ENCODE measurements around the gene ACTA2.
"Not testable (repeated sequence)": the region's sequence is repeated elsewhere in the genome, so short reads cannot be mapped to it uniquely, and the experiment has no call there.

Gene ACTA2

DNA sequence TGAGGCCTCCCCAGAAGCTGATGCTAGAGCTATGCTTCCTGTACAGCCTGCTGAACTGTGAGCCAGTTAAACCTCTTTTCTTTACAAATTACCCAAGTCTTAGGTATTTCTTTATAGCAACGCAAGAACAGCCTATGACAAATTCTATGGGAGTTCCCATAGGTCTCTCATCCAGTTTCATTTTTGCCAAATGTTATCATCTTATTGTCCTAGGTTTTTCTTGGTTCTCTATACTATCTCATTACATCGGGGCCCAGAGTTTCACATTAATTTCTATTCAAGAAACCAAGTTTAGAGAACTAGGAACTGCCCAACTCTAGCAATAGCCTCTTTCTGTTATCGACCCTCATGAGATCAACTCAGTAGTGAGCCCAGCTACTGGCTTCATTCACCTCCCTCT is 15.9 kb downstream of the ACTA2 start:
- no peaks in the 10 kb centered on the region for H3K9me3 ChIP-seq (ENCODE audit: control insufficient read depth in 2 of 2, low read length in 2 of 2)
- peak overlapping the region; percentile 79 for H3K27ac ChIP-seq (ENCODE audit: low read length)
- peaks cover 67 to 73% of the 10 kb centered on the region in 2 donors for H3K36me3 ChIP-seq (ENCODE audit: control insufficient read depth in 2 of 2, insufficient read depth in 2 of 2, low read length in 2 of 2)
- no peak overlapping the region for H3K4me3 ChIP-seq (ENCODE audit: low read length in 2 of 2)
- H3K4me1 ChIP-seq (ENCODE audit: control insufficient read depth, insufficient read depth, low read length): peaks cover 37% of the 10 kb centered on the region
- no peaks in the 10 kb centered on the region for H3K27me3 ChIP-seq (ENCODE audit: control insufficient read depth in 1 of 2, insufficient read depth in 2 of 2, low read length in 2 of 2)
- H3K9ac ChIP-seq (ENCODE audit: low read length in 2 of 2): peak overlapping the region in 1 of 2 donors; percentile 7

DNA sequence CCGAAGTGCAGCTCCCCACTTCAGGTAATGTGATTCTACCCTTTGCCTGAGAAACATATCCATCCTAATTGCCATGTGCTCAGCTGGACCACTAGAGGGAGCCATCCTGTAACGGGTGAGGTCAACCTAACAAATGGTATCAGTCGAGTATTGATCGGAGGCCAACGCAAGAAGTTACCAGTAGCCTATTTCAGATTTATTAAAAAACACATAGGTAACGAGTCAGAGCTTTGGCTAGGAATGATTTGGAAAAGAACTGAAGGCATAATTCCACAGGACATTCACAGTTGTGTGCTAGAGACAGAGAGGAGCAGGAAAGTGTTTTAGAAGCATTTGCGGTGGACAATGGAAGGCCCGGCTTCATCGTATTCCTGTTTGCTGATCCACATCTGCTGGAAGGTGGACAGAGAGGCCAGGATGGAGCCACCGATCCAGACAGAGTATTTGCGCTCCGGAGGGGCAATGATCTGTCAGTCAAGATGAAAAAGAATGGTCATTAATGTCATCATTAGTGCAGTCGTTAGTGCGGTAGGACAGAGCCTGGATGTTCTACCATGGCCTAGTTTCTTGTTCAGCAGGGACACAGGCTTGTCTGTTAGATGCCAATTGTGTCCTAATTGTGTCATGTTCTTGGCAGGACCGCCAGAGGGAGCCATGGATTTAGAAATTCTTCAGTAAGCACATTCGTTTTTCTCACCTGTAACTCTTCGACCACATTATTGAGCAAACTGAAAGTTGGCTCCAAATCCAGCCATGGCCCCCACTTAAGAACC is 17.5 kb downstream of the ACTA2 start:
- Histone ChIP-seq H3K27ac (ENCODE audit: low read length) (peak overlapping the region; percentile 79), H3K4me3 (ENCODE audit: low read length in 2 of 2) (peak overlapping the region in 1 of 2 donors; percentile 17), H3K4me1 (ENCODE audit: control insufficient read depth, insufficient read depth, low read length) (peaks cover 24% of the 10 kb centered on the region), H3K9me3 (ENCODE audit: control insufficient read depth in 2 of 2, low read length in 2 of 2) (no peaks in the 10 kb centered on the region), H3K27me3 (ENCODE audit: control insufficient read depth in 1 of 2, insufficient read depth in 2 of 2, low read length in 2 of 2) (no peaks in the 10 kb centered on the region), H3K36me3 (ENCODE audit: control insufficient read depth in 2 of 2, insufficient read depth in 2 of 2, low read length in 2 of 2) (peaks cover 51 to 57% of the 10 kb centered on the region in 2 donors), H3K9ac (ENCODE audit: low read length in 2 of 2) (peak overlapping the region in 1 of 2 donors; percentile 2)

DNA sequence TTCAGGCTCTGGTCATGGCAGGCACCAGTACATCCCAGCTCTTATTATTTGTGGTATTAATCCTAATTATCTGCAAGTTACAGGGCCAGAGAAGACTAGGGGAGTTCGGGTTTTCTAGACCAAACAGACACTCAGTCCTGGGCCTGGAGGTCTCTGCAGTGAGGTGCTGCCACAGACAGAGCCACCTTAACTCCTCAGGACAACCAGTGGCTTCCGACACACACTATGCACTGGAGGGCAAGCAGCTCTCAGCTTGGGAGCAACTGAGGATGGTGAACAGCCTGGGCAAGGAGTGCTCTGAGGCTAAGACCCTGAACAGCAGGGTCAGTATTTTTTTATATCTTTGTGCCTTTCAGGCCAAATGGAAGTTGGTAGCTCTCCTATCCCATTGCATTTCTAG is 19.0 kb downstream of the ACTA2 start:
- Histone ChIP-seq H3K9ac (ENCODE audit: low read length in 2 of 2) (peak overlapping the region in 1 of 2 donors; percentile 31), H3K4me3 (ENCODE audit: low read length in 2 of 2) (no peak overlapping the region), H3K9me3 (ENCODE audit: control insufficient read depth in 2 of 2, low read length in 2 of 2) (no peaks in the 10 kb centered on the region), H3K27ac (ENCODE audit: low read length) (peak overlapping the region; percentile 74), H3K4me1 (ENCODE audit: control insufficient read depth, insufficient read depth, low read length) (peaks cover 13% of the 10 kb centered on the region), H3K36me3 (ENCODE audit: control insufficient read depth in 2 of 2, insufficient read depth in 2 of 2, low read length in 2 of 2) (peaks cover 36 to 42% of the 10 kb centered on the region in 2 donors), H3K27me3 (ENCODE audit: control insufficient read depth in 1 of 2, insufficient read depth in 2 of 2, low read length in 2 of 2) (no peaks in the 10 kb centered on the region)

DNA sequence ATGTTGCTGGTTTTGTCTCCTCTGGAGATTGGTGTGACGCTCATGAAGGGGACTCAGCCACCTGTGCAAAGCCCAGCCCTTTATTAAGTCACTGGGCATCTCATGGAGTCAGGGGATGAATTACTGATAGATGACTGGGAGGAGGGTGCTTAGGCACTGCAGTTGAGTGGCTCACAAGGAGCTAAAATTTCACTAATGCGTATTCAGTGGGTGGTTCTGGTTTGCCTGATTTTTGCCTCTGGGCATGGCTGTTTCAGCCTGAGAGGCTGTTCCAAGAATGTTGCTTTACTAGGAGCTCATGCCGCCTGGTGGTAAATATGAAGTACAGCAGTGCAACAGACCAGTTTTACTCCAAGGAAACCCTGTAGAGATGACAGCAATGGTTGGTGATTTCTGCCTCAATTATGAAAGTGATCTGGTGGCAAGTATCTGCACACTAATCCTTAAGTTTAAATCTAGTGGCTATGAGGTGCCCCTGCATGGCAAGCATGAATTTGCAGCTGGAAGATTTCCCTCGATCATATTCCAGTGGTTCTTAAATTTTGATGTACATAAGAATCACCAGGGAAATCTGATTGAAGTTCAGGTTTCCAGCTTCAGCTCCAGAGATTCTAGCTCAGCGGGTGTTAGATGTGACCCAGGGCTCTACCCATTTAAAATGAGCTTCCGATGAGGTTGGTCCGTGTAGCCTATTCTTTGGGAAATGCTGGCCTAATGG is 19.9 kb downstream of the ACTA2 start:
- peaks cover 10% of the 10 kb centered on the region for H3K4me1 ChIP-seq (ENCODE audit: control insufficient read depth, insufficient read depth, low read length)
- peak overlapping the region; percentile 74 for H3K27ac ChIP-seq (ENCODE audit: low read length)
- no peaks in the 10 kb centered on the region for H3K27me3 ChIP-seq (ENCODE audit: control insufficient read depth in 1 of 2, insufficient read depth in 2 of 2, low read length in 2 of 2)
- H3K4me3 ChIP-seq (ENCODE audit: low read length in 2 of 2): no peak overlapping the region
- H3K9me3 ChIP-seq (ENCODE audit: control insufficient read depth in 2 of 2, low read length in 2 of 2): no peaks in the 10 kb centered on the region
- H3K36me3 ChIP-seq (ENCODE audit: control insufficient read depth in 2 of 2, insufficient read depth in 2 of 2, low read length in 2 of 2): peaks cover 27 to 34% of the 10 kb centered on the region in 2 donors
- no peak overlapping the region for H3K9ac ChIP-seq (ENCODE audit: low read length in 2 of 2)

DNA sequence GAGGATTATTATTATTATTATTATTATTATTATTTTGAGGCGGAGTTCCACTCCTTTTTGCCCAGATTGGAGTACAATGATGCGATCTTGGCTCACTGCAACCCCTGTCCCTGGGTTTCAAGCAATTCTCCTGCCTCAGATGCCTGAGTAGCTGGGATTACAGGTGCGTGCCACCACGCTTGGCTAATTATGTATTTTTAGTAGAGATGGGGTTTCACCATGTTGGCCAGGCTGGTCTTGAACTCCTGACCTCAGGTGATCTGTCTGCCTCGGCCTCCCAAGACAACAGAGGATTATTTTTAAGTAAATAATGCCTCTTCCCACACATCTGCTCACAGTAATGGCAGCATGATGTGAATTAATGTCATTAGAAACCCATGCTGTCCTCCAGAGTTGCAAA is 20.5 kb downstream of the ACTA2 start:
- not testable (repeated sequence) for H3K9ac ChIP-seq (ENCODE audit: low read length in 2 of 2); H3K4me3 ChIP-seq (ENCODE audit: low read length in 2 of 2); H3K27me3 ChIP-seq (ENCODE audit: control insufficient read depth in 1 of 2, insufficient read depth in 2 of 2, low read length in 2 of 2); H3K9me3 ChIP-seq (ENCODE audit: control insufficient read depth in 2 of 2, low read length in 2 of 2)
- Histone ChIP-seq H3K27ac (ENCODE audit: low read length) (peak overlapping the region; percentile 74), H3K36me3 (ENCODE audit: control insufficient read depth in 2 of 2, insufficient read depth in 2 of 2, low read length in 2 of 2) (peaks cover 21 to 27% of the 10 kb centered on the region in 2 donors), H3K4me1 (ENCODE audit: control insufficient read depth, insufficient read depth, low read length) (peaks cover 11% of the 10 kb centered on the region)

DNA sequence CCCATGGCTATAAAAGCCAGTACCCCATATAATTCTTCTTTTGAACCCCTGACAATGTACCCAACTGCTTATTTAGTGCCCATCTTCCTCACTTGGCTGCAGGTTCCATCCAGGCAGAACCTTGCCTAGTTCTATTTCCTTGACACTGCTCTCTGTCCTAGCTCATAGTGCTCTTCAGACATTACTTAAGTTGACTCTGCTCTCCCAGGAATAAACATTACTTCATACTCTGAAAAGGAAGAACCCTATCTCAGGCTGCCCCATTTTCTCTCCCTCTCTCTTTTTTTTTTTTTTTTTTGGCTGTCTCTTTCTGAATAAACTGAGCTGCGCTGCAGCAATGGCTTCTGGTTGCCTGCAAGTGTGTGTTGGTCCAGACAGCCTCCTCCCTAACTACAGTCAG is 21.0 kb downstream of the ACTA2 start:
- Histone ChIP-seq H3K27me3 (ENCODE audit: control insufficient read depth in 1 of 2, insufficient read depth in 2 of 2, low read length in 2 of 2) (no peaks in the 10 kb centered on the region), H3K36me3 (ENCODE audit: control insufficient read depth in 2 of 2, insufficient read depth in 2 of 2, low read length in 2 of 2) (peaks cover 17 to 22% of the 10 kb centered on the region in 2 donors), H3K9ac (ENCODE audit: low read length in 2 of 2) (no peak overlapping the region), H3K9me3 (ENCODE audit: control insufficient read depth in 2 of 2, low read length in 2 of 2) (no peaks in the 10 kb centered on the region), H3K4me1 (ENCODE audit: control insufficient read depth, insufficient read depth, low read length) (peaks cover 13% of the 10 kb centered on the region), H3K4me3 (ENCODE audit: low read length in 2 of 2) (no peak overlapping the region), H3K27ac (ENCODE audit: low read length) (peak overlapping the region; percentile 37)

DNA sequence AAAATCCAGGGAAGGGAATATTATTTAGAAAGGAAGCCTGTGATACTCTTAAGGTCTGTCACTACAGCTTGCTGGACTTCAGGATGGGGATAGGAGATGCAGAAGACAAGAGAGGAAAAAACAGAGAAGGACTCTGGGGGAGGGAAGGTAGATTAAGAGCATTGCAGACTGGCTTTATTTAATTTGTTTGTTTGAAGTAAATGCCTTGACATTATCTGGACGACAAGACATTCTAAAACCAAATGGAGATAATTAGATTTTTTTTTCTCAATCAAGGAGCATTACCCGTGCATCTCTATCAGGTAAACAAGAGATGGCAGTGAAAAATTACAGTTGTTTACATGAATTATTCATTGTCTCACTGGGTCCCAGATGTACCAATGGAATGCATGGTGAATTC is 24.3 kb downstream of the ACTA2 start:
- no peaks in the 10 kb centered on the region for H3K9me3 ChIP-seq (ENCODE audit: control insufficient read depth in 2 of 2, low read length in 2 of 2)
- H3K27ac ChIP-seq (ENCODE audit: low read length): no peak overlapping the region
- H3K4me1 ChIP-seq (ENCODE audit: control insufficient read depth, insufficient read depth, low read length): peaks cover 11% of the 10 kb centered on the region
- no peaks in the 10 kb centered on the region for H3K36me3 ChIP-seq (ENCODE audit: control insufficient read depth in 2 of 2, insufficient read depth in 2 of 2, low read length in 2 of 2)
- no peaks in the 10 kb centered on the region for H3K27me3 ChIP-seq (ENCODE audit: control insufficient read depth in 1 of 2, insufficient read depth in 2 of 2, low read length in 2 of 2)
- no peak overlapping the region for H3K4me3 ChIP-seq (ENCODE audit: low read length in 2 of 2)
- no peak overlapping the region for H3K9ac ChIP-seq (ENCODE audit: low read length in 2 of 2)

DNA sequence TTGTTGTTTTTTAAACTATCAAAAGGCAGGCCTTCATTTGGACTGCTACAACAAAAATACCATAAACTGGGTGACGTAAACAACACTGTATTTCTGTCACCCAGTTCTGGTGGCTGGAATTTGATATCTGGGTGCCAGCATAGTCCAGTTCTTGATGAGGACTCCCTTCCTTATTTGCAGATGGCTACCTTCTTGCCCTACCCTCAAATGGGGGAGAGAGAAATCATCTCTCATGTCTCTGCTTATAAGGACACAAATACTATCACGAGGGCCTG is 25.2 kb downstream of the ACTA2 start:
- H3K9ac ChIP-seq (ENCODE audit: low read length in 2 of 2): no peak overlapping the region
- no peak overlapping the region for H3K4me3 ChIP-seq (ENCODE audit: low read length in 2 of 2)
- H3K27me3 ChIP-seq (ENCODE audit: control insufficient read depth in 1 of 2, insufficient read depth in 2 of 2, low read length in 2 of 2): no peaks in the 10 kb centered on the region
- no peaks in the 10 kb centered on the region for H3K9me3 ChIP-seq (ENCODE audit: control insufficient read depth in 2 of 2, low read length in 2 of 2)
- peaks cover 5% of the 10 kb centered on the region for H3K4me1 ChIP-seq (ENCODE audit: control insufficient read depth, insufficient read depth, low read length)
- no peak overlapping the region for H3K27ac ChIP-seq (ENCODE audit: low read length)
- no peaks in the 10 kb centered on the region for H3K36me3 ChIP-seq (ENCODE audit: control insufficient read depth in 2 of 2, insufficient read depth in 2 of 2, low read length in 2 of 2)

DNA sequence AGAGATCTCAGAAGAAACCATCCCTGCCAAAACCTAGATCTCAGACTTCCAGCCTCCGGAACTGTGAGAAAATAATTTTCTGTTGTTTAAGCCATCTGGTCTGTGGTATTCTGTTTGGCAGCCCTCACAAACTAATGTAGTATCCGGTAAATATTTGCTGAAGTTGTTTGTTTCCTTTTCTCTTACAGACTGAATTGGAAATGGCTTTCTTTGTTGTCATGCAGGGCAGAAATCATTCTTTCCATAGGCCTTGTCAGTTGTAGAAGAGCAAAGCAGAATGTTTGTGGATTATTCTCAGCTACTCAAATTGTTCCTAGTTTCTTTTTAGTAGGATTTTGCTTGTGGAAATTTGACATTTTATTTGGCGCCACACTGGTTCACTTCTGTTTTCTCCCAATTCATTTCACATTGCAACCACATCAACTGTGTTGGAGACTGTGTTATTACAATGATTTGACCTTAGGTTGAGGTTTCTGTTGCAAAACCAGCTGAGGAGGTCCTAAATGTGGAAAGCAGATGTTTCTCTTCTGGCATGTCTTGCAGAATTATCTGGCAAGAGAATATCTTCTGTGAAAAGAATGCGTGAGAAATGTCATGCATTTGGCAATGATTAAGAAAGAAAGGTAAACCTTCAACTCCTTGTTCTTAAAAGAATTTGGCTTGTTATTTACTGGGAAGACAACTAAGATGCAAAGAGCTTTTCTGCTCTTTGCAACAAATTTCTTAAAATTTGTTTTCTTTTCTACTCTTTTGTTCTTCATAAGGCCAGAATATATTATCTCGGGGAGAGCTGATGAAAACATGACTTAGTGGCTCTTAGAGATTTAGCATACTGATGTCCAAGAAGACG is 25.8 kb downstream of the ACTA2 start:
- Histone ChIP-seq H3K36me3 (ENCODE audit: control insufficient read depth in 2 of 2, insufficient read depth in 2 of 2, low read length in 2 of 2) (no peaks in the 10 kb centered on the region), H3K27ac (ENCODE audit: low read length) (no peak overlapping the region), H3K4me3 (ENCODE audit: low read length in 2 of 2) (no peak overlapping the region)

DNA sequence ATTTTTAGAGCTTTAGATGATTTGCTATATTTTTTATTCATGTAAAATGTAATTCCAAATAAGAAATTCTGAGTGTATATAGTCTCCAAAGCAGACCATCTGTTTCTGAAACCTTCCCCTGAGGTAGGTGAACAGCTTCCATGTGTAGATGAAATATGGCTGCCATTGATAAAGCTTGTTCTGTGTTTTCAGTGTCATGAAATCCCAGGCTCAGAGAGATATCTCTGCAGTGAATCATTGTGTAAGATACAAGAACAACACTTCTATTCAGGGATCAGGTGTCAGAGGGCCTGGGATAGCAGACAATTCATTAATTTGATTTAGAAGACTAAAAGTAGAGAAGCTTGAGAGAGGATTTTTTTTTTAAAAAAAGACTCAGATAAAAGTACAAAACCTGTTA is 29.1 kb downstream of the ACTA2 start:
- H3K9me3 ChIP-seq (ENCODE audit: control insufficient read depth in 2 of 2, low read length in 2 of 2): no peaks in the 10 kb centered on the region
- H3K4me1 ChIP-seq (ENCODE audit: control insufficient read depth, insufficient read depth, low read length): peaks cover 4% of the 10 kb centered on the region
- H3K9ac ChIP-seq (ENCODE audit: low read length in 2 of 2): no peak overlapping the region
- no peak overlapping the region for H3K4me3 ChIP-seq (ENCODE audit: low read length in 2 of 2)
- H3K36me3 ChIP-seq (ENCODE audit: control insufficient read depth in 2 of 2, insufficient read depth in 2 of 2, low read length in 2 of 2): no peaks in the 10 kb centered on the region
- no peaks in the 10 kb centered on the region for H3K27me3 ChIP-seq (ENCODE audit: control insufficient read depth in 1 of 2, insufficient read depth in 2 of 2, low read length in 2 of 2)
- no peak overlapping the region for H3K27ac ChIP-seq (ENCODE audit: low read length)

More for the DNA sequence above, 25.8 kb downstream of the ACTA2 start:
- Histone ChIP-seq H3K4me1 (ENCODE audit: control insufficient read depth, insufficient read depth, low read length) (peaks cover 4% of the 10 kb centered on the region), H3K9me3 (ENCODE audit: control insufficient read depth in 2 of 2, low read length in 2 of 2) (no peaks in the 10 kb centered on the region), H3K9ac (ENCODE audit: low read length in 2 of 2) (peak overlapping the region in 1 of 2 donors; percentile 6), H3K27me3 (ENCODE audit: control insufficient read depth in 1 of 2, insufficient read depth in 2 of 2, low read length in 2 of 2) (no peaks in the 10 kb centered on the region)
